Natural killer cell (primary cell): ENCODE data around the gene NRXN3. TPM values are rescaled to one million over a fixed set of nuclear protein-coding genes. Genes with fewer than 3 reads are reported as not detected.

Experiments used
- ATAC-seq, 3 donors: fragments of 150-1000 bp in 2 of 3; fragments of 200-7000 bp in 1 of 3; cut with Tn5 transposase; 1 replicate in 1 of 3; 2 replicates in 2 of 3; pipeline ENCODE4 v1.10.0; 2021; ENCODE audit warnings: mild to moderate bottlenecking in 2 of 3, moderate library complexity in 2 of 3
- DNase-seq, 2 donors: peaks; one replicate each; pipeline versions ENCODE4 v3.0.0 to v3.0.0-alpha.2; 2013 to 2021; ENCODE audit warnings: mixed read lengths in 1 of 2
- H3K27ac ChIP-seq: one replicate; pipeline ENCODE4 v1.5.1; 2013; ENCODE audit warnings: mild to moderate bottlenecking, low read length
- H3K27me3 ChIP-seq: one replicate; pipeline ENCODE4 v1.6.1; 2013; ENCODE audit warnings: low read length; ENCODE audit not compliant: control insufficient read depth, insufficient read depth
- H3K36me3 ChIP-seq: one replicate; pipeline ENCODE4 v1.6.1; 2013; ENCODE audit warnings: low read length; ENCODE audit not compliant: control insufficient read depth, insufficient read depth
- H3K4me1 ChIP-seq: one replicate; pipeline ENCODE4 v1.6.1; 2013; ENCODE audit warnings: low read length; ENCODE audit not compliant: control insufficient read depth, insufficient read depth
- H3K4me3 ChIP-seq: one replicate; pipeline ENCODE4 v1.5.1; 2013; ENCODE audit warnings: low read length
- H3K9me3 ChIP-seq: one replicate; pipeline ENCODE4 v1.6.1; 2013; ENCODE audit warnings: low read length; ENCODE audit not compliant: control insufficient read depth, insufficient read depth
- H3K27ac Mint-ChIP-seq, 2 donors: one replicate each; pipeline ENCODE4 v1.8.0; 2022; ENCODE audit warnings: mild to moderate bottlenecking in 2 of 2, mixed read lengths in 2 of 2, moderate library complexity in 1 of 2
- H3K27me3 Mint-ChIP-seq, 2 donors: one replicate each; pipeline ENCODE4 v1.8.0; 2022; ENCODE audit warnings: low read depth in 2 of 2, mixed read lengths in 2 of 2
- H3K36me3 Mint-ChIP-seq: one replicate; pipeline ENCODE4 v1.8.0; 2022; ENCODE audit warnings: mixed read lengths
- H3K4me1 Mint-ChIP-seq, 2 donors: one replicate each; pipeline ENCODE4 v1.8.0; 2022; ENCODE audit warnings: mixed read lengths in 2 of 2
- H3K4me3 Mint-ChIP-seq: one replicate; pipeline ENCODE4 v1.8.0; 2022; ENCODE audit warnings: mild to moderate bottlenecking, moderate library complexity, mixed read lengths
- H3K9me3 Mint-ChIP-seq, 2 donors: one replicate each; pipeline ENCODE4 v1.8.0; 2022; ENCODE audit warnings: mixed read lengths in 2 of 2
- CTCF ChIP-seq: fragments of 200-600 bp; IDR thresholded peaks from one replicate; pipeline ENCODE4 v1.8.0; 2022; ENCODE audit warnings: antibody characterized with exemption
- WGBS: methylation state at CpG from one replicate; pipeline ENCODE4 v1.1.7; 2013; ENCODE audit warnings: missing lambda C conversion rate; ENCODE audit not compliant: insufficient coverage; 5-methylcytosine and 5-hydroxymethylcytosine counted together
- intact Hi-C: fragments of 100-400 bp; cut with micrococcal nuclease; formaldehyde crosslinking; loops from one replicate; pipeline ENCODE4 v1.14.2; 2022
- total RNA-seq, 4 donors: library from RNA; stranded (reverse); fragments of 120-200 nt in 1 of 4; gene quantifications; one replicate each; pipeline versions ENCODE4 v1.2.3 to v1.2.4, GENCODE V29; 2013 to 2022

The NRXN3 gene
- total RNA-seq, 3 donors from 2014 or later (not counting 1 experiment from before 2014, with no cell fraction given) = not detected

- H3K27ac Mint-ChIP-seq = no peak overlapping the region
- no peak overlapping the region for H3K4me3 Mint-ChIP-seq
- no peaks in the 10 kb centered on the region for H3K36me3 Mint-ChIP-seq
- DNase-seq = no peak
- Histone ChIP-seq H3K9me3 (peaks cover 2% of the 10 kb centered on the region), H3K4me3 (no peak overlapping the region), H3K4me1 (no peaks in the 10 kb centered on the region), H3K36me3 (no peaks in the 10 kb centered on the region), H3K27me3 (no peaks in the 10 kb centered on the region), H3K27ac (no peak overlapping the region)
- TF ChIP-seq CTCF = no peak
- intact Hi-C loops = no loop called here
- no peak for ATAC-seq
- peaks cover 0 to 5% of the 10 kb centered on the region in 2 donors for H3K9me3 Mint-ChIP-seq
- whole genome bisulfite sequencing = 83% methylated on average over 4 of the region's 4 CpGs
- H3K4me1 Mint-ChIP-seq = no peaks in the 10 kb centered on the region
- no peaks in the 10 kb centered on the region for H3K27me3 Mint-ChIP-seq
Measured at GRCh38 chr14:79890527-79890926, 1720.4 kb downstream of the NRXN3 start.

- intact Hi-C loops = no loop called here
- H3K27me3 ChIP-seq = no peaks in the 10 kb centered on the region
- H3K4me1 ChIP-seq = no peaks in the 10 kb centered on the region
- no peak overlapping the region for H3K4me3 ChIP-seq
- H3K9me3 ChIP-seq = peaks cover 3% of the 10 kb centered on the region
- no peak for TF ChIP-seq CTCF
- DNase-seq (no peak), ATAC-seq (no peak)
- no peak overlapping the region for H3K4me3 Mint-ChIP-seq
- no peaks in the 10 kb centered on the region for H3K36me3 ChIP-seq
- H3K27ac ChIP-seq = no peak overlapping the region
- no peaks in the 10 kb centered on the region for H3K36me3 Mint-ChIP-seq
- WGBS = 90% methylated on average over 1 of the region's 1 CpG
- no peaks in the 10 kb centered on the region for H3K27me3 Mint-ChIP-seq
- no peaks in the 10 kb centered on the region for H3K4me1 Mint-ChIP-seq
- no peak overlapping the region for H3K27ac Mint-ChIP-seq
- H3K9me3 Mint-ChIP-seq = peaks cover 9 to 10% of the 10 kb centered on the region in 2 donors
Measured at GRCh38 chr14:79896009-79896408, 1725.8 kb downstream of the NRXN3 start.

- no peak overlapping the region for H3K4me3 ChIP-seq
- Mint-ChIP-seq H3K9me3 (peaks cover 9 to 12% of the 10 kb centered on the region in 2 donors), H3K36me3 (no peaks in the 10 kb centered on the region), H3K27ac (no peak overlapping the region), H3K27me3 (no peaks in the 10 kb centered on the region), H3K4me1 (no peaks in the 10 kb centered on the region), H3K4me3 (no peak overlapping the region)
- no peaks in the 10 kb centered on the region for H3K27me3 ChIP-seq
- no peak overlapping the region for H3K27ac ChIP-seq
- no peak for TF ChIP-seq CTCF
- intact Hi-C loops = no loop called here
- DNase-seq (peak in 1 of 2 donors; percentile 1), ATAC-seq (no peak)
- H3K4me1 ChIP-seq = no peaks in the 10 kb centered on the region
- peaks cover 3% of the 10 kb centered on the region for H3K9me3 ChIP-seq
- WGBS = 68% methylated on average over 3 of the region's 3 CpGs
- H3K36me3 ChIP-seq = no peaks in the 10 kb centered on the region
Measured at GRCh38 chr14:79899610-79900009, 1729.4 kb downstream of the NRXN3 start.

GRCh38 chr14:79904497-79904896, 1734.3 kb downstream of the NRXN3 start:
- ATAC-seq (no peak), DNase-seq (no peak)
- no peak for TF ChIP-seq CTCF
- no peak overlapping the region for H3K27ac Mint-ChIP-seq
- intact Hi-C loops = no loop called here
- no peaks in the 10 kb centered on the region for H3K27me3 ChIP-seq
- no peaks in the 10 kb centered on the region for H3K36me3 ChIP-seq
- H3K9me3 ChIP-seq = no peaks in the 10 kb centered on the region
- no peaks in the 10 kb centered on the region for H3K27me3 Mint-ChIP-seq
- no peak overlapping the region for H3K4me3 Mint-ChIP-seq
- no peak overlapping the region for H3K4me3 ChIP-seq
- H3K36me3 Mint-ChIP-seq = no peaks in the 10 kb centered on the region
- peaks cover 7 to 11% of the 10 kb centered on the region in 2 donors for H3K9me3 Mint-ChIP-seq
- no peak overlapping the region for H3K27ac ChIP-seq
- no peaks in the 10 kb centered on the region for H3K4me1 Mint-ChIP-seq
- no CpG with 5 or more reads among the region's 1 CpG for WGBS
- no peaks in the 10 kb centered on the region for H3K4me1 ChIP-seq
